ENCODE data around the gene CERS6.

DNA sequence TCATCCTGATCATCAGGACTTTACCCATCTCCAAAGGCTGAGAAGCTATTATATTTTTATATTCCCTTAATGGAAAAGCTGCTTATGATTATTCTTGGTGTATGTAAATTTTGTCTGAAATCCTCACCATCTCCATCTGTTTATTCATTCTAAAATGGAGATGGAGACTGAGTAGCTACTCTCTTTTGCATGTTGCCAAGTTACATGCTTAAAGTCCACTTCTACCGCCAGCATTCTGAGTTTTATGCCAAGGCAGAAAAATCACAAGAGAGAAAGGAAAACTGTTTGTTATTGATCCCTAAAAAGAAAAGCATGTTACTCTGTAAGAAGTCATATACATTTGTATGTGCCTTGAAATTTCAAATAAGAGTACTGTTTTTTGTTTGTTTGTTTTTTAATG lies 252.0 kb downstream of the CERS6 start:
- TF ChIP-seq CTCF (optimal IDR thresholded peaks at IDR 0.05 in 1 of 3, IDR thresholded peaks at IDR 0.05 in 1 of 3, conservative IDR thresholded peaks at IDR 0.05 in 1 of 3; ENCODE audit: extremely low read depth in 1 of 3, insufficient read depth in 2 of 3, low read length in 3 of 3), result no peak
- TF ChIP-seq EZH2 (IDR thresholded peaks at IDR 0.05; ENCODE audit: low read length), result no peak
